Fibroblast of pulmonary artery (primary cell): Measurements from ENCODE around the gene NKAIN2.

Source experiments
- DNase-seq: peaks from one replicate; pipeline ENCODE4 v3.0.0-alpha.2; 2010; ENCODE audit warnings: low read depth
- H3K4me3 ChIP-seq: replicated peaks from 2 replicates; pipeline ENCODE4 v1.5.1; 2011; ENCODE audit warnings: low read depth, mild to moderate bottlenecking, control low read depth, low read length, moderate library complexity
- TF ChIP-seq, protein P1 (sequence below): IDR thresholded peaks from 2 replicates; pipeline ENCODE4 v1.5.1; 2011; ENCODE audit warnings: mild to moderate bottlenecking, control low read depth, low read length, inconsistent platforms; ENCODE audit errors: missing control alignments

NKAIN2 gene

DNA sequence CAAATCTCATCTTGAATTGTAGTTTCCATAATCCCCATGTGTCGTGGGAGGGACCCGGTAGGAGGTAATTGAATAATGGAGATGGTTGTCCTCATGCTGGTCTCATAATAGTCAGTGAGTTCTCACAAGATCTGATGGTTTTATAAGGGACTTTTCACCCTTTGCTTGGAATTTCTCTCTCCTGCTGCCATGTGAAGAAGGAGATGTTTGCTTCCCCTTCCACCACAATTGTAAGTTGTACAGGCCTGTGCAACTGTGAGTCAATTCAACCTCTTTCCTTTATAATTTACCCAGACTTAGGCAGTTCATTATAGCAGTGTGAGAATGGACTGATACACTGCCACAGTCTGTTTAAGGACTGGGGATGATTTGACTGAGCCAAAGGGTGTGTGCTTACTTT is 44.7 kb downstream of the NKAIN2 start:
- no peak for DNase-seq
- TF ChIP-seq, protein P1, sequence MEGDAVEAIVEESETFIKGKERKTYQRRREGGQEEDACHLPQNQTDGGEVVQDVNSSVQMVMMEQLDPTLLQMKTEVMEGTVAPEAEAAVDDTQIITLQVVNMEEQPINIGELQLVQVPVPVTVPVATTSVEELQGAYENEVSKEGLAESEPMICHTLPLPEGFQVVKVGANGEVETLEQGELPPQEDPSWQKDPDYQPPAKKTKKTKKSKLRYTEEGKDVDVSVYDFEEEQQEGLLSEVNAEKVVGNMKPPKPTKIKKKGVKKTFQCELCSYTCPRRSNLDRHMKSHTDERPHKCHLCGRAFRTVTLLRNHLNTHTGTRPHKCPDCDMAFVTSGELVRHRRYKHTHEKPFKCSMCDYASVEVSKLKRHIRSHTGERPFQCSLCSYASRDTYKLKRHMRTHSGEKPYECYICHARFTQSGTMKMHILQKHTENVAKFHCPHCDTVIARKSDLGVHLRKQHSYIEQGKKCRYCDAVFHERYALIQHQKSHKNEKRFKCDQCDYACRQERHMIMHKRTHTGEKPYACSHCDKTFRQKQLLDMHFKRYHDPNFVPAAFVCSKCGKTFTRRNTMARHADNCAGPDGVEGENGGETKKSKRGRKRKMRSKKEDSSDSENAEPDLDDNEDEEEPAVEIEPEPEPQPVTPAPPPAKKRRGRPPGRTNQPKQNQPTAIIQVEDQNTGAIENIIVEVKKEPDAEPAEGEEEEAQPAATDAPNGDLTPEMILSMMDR, result no peak
- no peak overlapping the region for H3K4me3 ChIP-seq

DNA sequence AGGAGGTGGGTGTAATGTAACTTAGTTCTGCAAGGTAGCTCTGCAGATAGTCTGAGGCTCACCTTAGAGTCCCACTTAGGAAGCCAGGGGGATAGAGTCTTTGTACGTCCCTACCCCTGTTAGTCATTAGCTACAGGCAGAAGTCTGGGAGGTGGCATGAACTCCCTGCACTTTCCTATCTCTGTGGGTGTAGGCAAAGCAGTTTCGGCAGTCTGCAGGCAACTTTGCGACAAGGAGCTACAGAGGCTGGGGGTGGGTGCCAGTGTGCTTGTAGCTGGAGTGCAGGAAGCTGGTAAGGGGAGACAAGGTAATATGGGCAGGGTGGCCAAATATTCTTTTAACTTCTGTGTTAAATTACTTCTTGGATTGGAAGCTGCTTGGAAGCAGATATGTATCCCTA is 45.7 kb downstream of the NKAIN2 start:
- H3K4me3 ChIP-seq, result no peak overlapping the region
- TF ChIP-seq, protein P1, result no peak
- no peak for DNase-seq

DNA sequence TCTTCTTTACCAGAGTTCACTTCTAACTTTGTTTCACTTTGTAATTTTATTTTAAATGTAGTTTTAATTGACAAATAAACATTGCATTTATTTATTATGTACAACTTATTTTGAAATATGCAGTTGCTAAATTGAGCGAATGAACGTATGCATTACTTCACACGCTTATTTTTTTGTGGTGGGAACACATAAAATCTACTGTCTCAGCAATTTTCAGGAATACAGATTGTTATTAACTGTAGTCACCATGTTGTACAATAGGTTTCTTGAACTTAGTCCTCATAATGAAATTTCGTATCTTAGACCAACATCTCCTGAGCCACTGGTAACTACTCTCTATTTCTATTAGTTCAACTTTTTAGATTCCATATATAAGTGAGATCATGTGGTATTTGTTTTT is 46.9 kb downstream of the NKAIN2 start:
- H3K4me3 ChIP-seq, result no peak overlapping the region
- TF ChIP-seq, protein P1, result no peak
- DNase-seq, result no peak

DNA sequence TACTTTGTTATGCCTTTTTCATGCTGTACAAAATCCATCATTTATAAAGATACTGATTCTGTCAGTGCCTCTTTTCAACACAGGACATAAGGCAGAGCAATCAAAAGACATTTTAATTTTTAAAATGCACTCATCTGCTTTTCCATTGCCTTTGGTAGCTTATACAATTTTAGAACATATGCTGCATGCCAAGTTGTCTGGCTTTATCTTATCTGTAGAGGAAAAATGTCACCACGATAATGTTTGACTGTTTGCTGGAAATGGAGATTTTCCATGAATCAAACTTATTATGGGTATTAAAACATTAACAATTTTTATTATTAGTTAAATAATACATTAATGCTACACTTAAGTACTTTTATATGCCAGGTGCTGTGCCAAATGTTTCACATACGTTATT is 50.5 kb downstream of the NKAIN2 start:
- no peak overlapping the region for H3K4me3 ChIP-seq
- TF ChIP-seq, protein P1, result no peak
- no peak for DNase-seq

DNA sequence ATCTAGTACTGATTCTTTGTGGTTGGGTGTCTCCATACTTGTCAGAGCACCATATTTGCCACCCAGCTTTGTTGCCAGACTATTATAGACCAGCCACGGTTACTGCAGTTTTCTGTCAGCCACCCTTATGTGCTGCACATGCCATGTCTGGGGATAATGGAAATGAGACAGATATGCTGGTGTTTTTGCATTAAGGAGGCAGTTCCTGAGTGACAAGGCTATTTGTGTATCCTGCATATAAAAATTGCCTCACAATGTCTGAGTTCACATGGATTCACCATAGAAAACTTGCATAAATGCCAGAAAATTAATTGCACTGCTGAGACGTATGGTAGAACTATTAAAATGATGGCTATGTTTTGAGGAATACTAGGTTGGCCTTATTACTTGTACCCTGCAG is 51.8 kb downstream of the NKAIN2 start:
- H3K4me3 ChIP-seq, result no peak overlapping the region
- no peak for DNase-seq
- TF ChIP-seq, protein P1, result no peak

DNA sequence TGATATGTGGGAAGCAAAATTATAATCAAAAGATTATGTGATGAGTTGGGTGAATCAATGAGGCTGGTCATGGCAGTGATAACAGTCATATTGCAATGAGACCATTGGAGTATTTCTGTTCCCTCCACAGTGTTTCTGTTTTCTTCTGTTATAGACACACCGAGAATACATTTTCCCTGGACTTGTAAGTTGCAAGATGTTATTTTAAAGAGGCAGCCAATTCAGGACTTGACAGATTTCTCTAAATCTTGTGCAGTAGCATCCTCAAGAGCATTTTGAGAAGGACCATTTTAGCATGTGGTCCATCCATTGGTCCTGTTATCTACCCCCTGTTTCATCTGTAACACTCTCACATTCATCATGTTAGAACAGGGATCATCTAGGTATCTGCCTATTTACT is 55.6 kb downstream of the NKAIN2 start:
- no peak for DNase-seq
- no peak overlapping the region for H3K4me3 ChIP-seq
- TF ChIP-seq, protein P1, result no peak

DNA sequence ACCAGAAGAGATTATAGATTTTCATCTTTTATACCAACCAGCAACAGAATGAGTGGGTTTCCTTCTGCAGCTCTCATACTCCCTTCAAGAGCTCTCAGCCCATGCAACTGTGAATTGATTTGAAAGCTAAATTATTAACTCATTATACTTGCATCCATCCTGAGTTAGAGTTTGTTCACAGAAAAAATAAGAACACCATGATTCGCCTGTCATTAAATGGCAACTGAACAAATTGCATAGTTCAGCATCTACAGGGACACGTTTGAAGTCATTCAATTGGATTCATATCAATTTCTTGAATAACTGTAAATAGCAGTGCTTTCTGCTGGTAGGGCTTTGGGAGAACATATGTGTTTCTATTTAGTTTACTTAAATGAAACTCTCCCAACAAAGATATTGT is 65.7 kb downstream of the NKAIN2 start:
- no peak for DNase-seq
- H3K4me3 ChIP-seq, result no peak overlapping the region
- TF ChIP-seq, protein P1, result no peak
